Measurements from ENCODE around the gene DSCAML1.

The DSCAML1 gene

DNA sequence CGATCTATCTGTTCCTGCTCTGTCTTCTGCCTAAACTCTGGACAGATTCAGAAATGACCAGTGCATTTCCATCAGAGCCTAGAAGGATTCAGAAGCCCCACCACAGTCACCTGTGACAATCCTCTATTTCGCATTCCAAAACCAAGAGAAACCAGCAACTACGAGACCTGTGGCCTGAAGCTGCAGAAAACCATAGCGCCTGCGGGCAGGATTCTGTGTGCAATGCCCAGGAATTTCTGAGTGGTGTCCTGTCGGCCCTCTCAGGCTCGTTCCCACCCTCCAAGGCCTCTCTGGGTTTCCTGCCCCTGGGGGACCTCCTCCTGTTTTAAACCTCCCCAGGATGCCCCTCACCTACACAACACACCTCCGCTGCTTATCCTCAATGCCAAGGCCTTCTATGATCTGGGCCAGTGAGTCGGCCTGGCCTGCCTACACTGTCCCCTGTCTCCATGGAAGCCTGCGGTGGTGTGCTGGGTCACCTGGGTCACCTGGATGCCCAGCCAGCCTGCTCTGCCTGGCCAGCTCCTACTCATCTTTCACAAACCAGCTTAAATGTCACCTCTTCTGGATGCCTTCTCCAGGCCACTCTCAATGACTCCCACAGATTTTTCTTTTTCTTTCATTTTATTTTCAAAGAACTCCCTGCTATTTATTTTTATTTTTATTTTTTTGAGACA, 271.0 kb downstream of the DSCAML1 start:
- Histone ChIP-seq H3K36me3 (ENCODE audit: control insufficient read depth, insufficient read depth, low read length) (no peaks in the 10 kb centered on the region), H3K9ac (ENCODE audit: low read depth, low read length) (no peak overlapping the region), H3K27me3 (ENCODE audit: control insufficient read depth, insufficient read depth, low read length) (no peaks in the 10 kb centered on the region), H3K4me3 (ENCODE audit: low read depth, low read length) (no peak overlapping the region), H3K9me3 (ENCODE audit: control insufficient read depth, insufficient read depth, low read length) (no peaks in the 10 kb centered on the region), H3K4me1 (ENCODE audit: control insufficient read depth, insufficient read depth, low read length) (no peaks in the 10 kb centered on the region)

DNA sequence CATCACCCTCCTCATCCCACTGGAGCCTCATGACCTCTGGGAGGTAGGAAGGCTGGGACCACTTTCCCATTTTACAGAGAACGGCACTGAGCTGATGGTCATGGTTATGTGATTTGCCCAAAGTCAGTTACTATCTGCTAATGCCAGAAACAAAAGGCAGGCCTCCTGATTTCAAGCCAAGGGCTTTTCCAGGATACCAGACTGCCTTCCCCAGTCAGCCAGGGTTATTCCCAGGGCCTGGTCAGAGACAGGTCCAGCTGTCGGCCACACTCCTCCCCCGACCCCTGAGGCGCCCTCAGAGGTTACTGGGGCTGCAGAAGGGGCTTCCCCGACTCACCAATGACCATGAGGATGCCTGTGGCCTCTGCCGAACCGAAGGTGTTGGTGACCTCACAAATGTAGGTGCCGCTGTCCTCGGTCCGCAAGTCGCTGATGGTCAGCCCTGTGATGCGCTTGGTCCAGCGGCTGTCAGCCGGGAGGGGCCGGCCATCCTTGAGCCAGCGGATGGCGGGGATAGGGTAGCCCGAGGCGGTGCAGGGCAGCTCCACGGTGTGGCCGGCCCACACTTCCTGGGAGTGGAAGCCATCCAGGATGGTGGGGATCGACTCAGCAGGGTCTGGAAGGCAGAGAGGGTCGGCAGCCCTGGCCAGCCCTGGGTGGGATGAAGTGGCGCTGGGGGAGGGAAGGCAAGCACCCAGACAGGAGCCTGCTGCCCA, 272.4 kb downstream of the DSCAML1 start:
- no peaks in the 10 kb centered on the region for H3K36me3 ChIP-seq (ENCODE audit: control insufficient read depth, insufficient read depth, low read length)
- no peaks in the 10 kb centered on the region for H3K27me3 ChIP-seq (ENCODE audit: control insufficient read depth, insufficient read depth, low read length)
- H3K4me1 ChIP-seq (ENCODE audit: control insufficient read depth, insufficient read depth, low read length): no peaks in the 10 kb centered on the region
- no peak overlapping the region for H3K4me3 ChIP-seq (ENCODE audit: low read depth, low read length)
- no peak overlapping the region for H3K9ac ChIP-seq (ENCODE audit: low read depth, low read length)
- H3K9me3 ChIP-seq (ENCODE audit: control insufficient read depth, insufficient read depth, low read length): no peaks in the 10 kb centered on the region

DNA sequence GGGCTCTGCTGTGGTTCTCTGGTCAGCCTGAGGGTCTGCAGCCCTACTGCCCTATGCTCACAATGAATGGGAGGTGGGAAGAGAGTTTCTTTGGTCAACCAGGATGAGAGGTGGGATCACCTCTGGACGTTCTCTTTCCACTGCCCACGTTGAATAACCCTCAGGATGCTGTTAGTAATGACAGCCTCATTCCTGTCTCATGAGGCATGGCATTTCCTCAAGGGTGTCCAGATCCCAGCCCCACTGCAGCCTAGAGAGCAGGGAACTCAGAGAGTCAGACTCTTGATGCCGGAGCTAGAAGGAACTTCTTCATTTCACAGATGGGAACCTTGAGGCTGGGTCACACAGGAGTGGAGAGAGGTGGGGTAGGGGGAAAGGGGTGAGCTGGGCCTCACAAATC, 273.3 kb downstream of the DSCAML1 start:
- Histone ChIP-seq H3K9ac (ENCODE audit: low read depth, low read length) (no peak overlapping the region), H3K27me3 (ENCODE audit: control insufficient read depth, insufficient read depth, low read length) (no peaks in the 10 kb centered on the region), H3K9me3 (ENCODE audit: control insufficient read depth, insufficient read depth, low read length) (no peaks in the 10 kb centered on the region), H3K4me1 (ENCODE audit: control insufficient read depth, insufficient read depth, low read length) (no peaks in the 10 kb centered on the region), H3K4me3 (ENCODE audit: low read depth, low read length) (no peak overlapping the region), H3K36me3 (ENCODE audit: control insufficient read depth, insufficient read depth, low read length) (no peaks in the 10 kb centered on the region)

GRCh38 chr11:117521974-117522373, 275.0 kb downstream of the DSCAML1 start:
- no peak overlapping the region for H3K9ac ChIP-seq (ENCODE audit: low read depth, low read length)
- no peaks in the 10 kb centered on the region for H3K9me3 ChIP-seq (ENCODE audit: control insufficient read depth, insufficient read depth, low read length)
- no peaks in the 10 kb centered on the region for H3K27me3 ChIP-seq (ENCODE audit: control insufficient read depth, insufficient read depth, low read length)
- no peaks in the 10 kb centered on the region for H3K36me3 ChIP-seq (ENCODE audit: control insufficient read depth, insufficient read depth, low read length)
- no peaks in the 10 kb centered on the region for H3K4me1 ChIP-seq (ENCODE audit: control insufficient read depth, insufficient read depth, low read length)
- no peak overlapping the region for H3K4me3 ChIP-seq (ENCODE audit: low read depth, low read length)

DNA sequence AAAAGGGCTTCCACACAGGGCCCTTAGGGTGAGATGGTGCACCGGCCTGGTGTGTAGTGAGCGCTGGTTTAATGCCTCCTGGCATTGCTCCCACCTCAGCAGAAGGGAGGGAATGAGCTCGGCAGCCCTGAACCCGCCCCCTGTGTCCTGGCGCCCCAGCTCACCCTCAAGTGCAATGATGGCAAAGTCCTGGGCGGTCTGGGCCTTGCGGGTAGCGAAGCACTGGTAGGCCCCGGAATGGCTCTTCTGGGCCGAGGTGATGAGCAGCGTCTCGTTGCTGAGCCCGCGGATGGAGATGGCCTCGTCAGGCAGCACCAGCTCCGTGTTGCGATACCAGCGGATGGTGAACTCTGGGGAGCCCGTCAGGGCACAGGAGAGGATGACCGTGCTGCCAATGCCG, 276.1 kb downstream of the DSCAML1 start:
- Histone ChIP-seq H3K9me3 (ENCODE audit: control insufficient read depth, insufficient read depth, low read length) (no peaks in the 10 kb centered on the region), H3K9ac (ENCODE audit: low read depth, low read length) (no peak overlapping the region), H3K27me3 (ENCODE audit: control insufficient read depth, insufficient read depth, low read length) (no peaks in the 10 kb centered on the region), H3K4me3 (ENCODE audit: low read depth, low read length) (no peak overlapping the region), H3K36me3 (ENCODE audit: control insufficient read depth, insufficient read depth, low read length) (no peaks in the 10 kb centered on the region), H3K4me1 (ENCODE audit: control insufficient read depth, insufficient read depth, low read length) (no peaks in the 10 kb centered on the region)

DNA sequence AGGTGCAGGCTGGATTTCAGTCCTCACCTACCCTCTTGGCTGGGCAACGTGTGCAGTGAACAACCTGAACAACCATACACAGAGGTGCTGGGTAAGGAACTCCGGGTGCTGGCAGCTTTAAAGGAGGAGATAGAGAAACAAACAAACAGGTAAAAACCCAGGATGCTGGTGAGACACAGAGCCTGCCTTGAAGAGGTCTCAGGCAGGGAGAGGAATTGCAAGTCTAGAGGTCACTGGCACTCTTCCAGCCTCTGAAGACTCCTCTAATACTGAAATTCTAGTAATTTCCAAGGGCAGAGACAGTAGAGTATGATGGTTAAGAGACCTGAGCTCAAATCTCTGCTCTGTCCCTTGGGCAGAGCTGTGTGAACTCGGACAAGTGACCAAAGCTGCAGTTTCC, 276.8 kb downstream of the DSCAML1 start:
- Histone ChIP-seq H3K9ac (ENCODE audit: low read depth, low read length) (no peak overlapping the region), H3K4me3 (ENCODE audit: low read depth, low read length) (no peak overlapping the region), H3K27me3 (ENCODE audit: control insufficient read depth, insufficient read depth, low read length) (no peaks in the 10 kb centered on the region), H3K36me3 (ENCODE audit: control insufficient read depth, insufficient read depth, low read length) (no peaks in the 10 kb centered on the region), H3K4me1 (ENCODE audit: control insufficient read depth, insufficient read depth, low read length) (no peaks in the 10 kb centered on the region), H3K9me3 (ENCODE audit: control insufficient read depth, insufficient read depth, low read length) (no peaks in the 10 kb centered on the region)

- H3K9ac ChIP-seq (ENCODE audit: low read depth, low read length): no peak overlapping the region
- no peaks in the 10 kb centered on the region for H3K4me1 ChIP-seq (ENCODE audit: control insufficient read depth, insufficient read depth, low read length)
- H3K4me3 ChIP-seq (ENCODE audit: low read depth, low read length): no peak overlapping the region
- H3K9me3 ChIP-seq (ENCODE audit: control insufficient read depth, insufficient read depth, low read length): no peaks in the 10 kb centered on the region
- no peaks in the 10 kb centered on the region for H3K36me3 ChIP-seq (ENCODE audit: control insufficient read depth, insufficient read depth, low read length)
- no peaks in the 10 kb centered on the region for H3K27me3 ChIP-seq (ENCODE audit: control insufficient read depth, insufficient read depth, low read length)
These were observed 277.4 kb downstream of the DSCAML1 start for GRCh38 chr11:117519590-117519989.

DNA sequence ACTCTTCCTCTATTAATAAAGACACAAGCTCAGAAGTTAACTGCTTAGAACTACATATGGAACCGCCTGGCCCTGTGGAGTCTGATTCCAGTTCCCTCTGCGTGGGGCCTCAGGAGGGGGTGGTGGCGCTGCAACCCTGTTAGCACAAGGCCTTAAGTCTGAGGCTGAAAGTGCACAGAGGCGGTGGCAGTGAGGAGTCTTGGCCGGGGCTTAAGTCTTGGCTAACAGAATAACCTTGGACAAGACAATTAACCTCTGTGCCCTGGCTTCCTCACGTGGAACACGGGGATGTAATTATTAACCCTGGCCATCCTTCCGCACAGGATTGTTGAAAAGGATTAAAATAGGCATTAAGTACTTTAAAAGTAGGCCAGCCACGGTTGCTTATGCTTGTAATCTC, 277.8 kb downstream of the DSCAML1 start:
- H3K36me3 ChIP-seq (ENCODE audit: control insufficient read depth, insufficient read depth, low read length): no peaks in the 10 kb centered on the region
- H3K27me3 ChIP-seq (ENCODE audit: control insufficient read depth, insufficient read depth, low read length): no peaks in the 10 kb centered on the region
- no peaks in the 10 kb centered on the region for H3K9me3 ChIP-seq (ENCODE audit: control insufficient read depth, insufficient read depth, low read length)
- no peaks in the 10 kb centered on the region for H3K4me1 ChIP-seq (ENCODE audit: control insufficient read depth, insufficient read depth, low read length)
- no peak overlapping the region for H3K4me3 ChIP-seq (ENCODE audit: low read depth, low read length)
- H3K9ac ChIP-seq (ENCODE audit: low read depth, low read length): no peak overlapping the region

GRCh38 chr11:117518455-117518854, 278.6 kb downstream of the DSCAML1 start:
- Histone ChIP-seq H3K27me3 (ENCODE audit: control insufficient read depth, insufficient read depth, low read length) (no peaks in the 10 kb centered on the region), H3K36me3 (ENCODE audit: control insufficient read depth, insufficient read depth, low read length) (no peaks in the 10 kb centered on the region), H3K4me1 (ENCODE audit: control insufficient read depth, insufficient read depth, low read length) (no peaks in the 10 kb centered on the region), H3K9ac (ENCODE audit: low read depth, low read length) (no peak overlapping the region), H3K9me3 (ENCODE audit: control insufficient read depth, insufficient read depth, low read length) (no peaks in the 10 kb centered on the region), H3K4me3 (ENCODE audit: low read depth, low read length) (no peak overlapping the region)

GRCh38 chr11:117517097-117517496, 279.9 kb downstream of the DSCAML1 start:
- no peaks in the 10 kb centered on the region for H3K36me3 ChIP-seq (ENCODE audit: control insufficient read depth, insufficient read depth, low read length)
- H3K4me1 ChIP-seq (ENCODE audit: control insufficient read depth, insufficient read depth, low read length): no peaks in the 10 kb centered on the region
- H3K9me3 ChIP-seq (ENCODE audit: control insufficient read depth, insufficient read depth, low read length): no peaks in the 10 kb centered on the region
- H3K27me3 ChIP-seq (ENCODE audit: control insufficient read depth, insufficient read depth, low read length): no peaks in the 10 kb centered on the region
- H3K9ac ChIP-seq (ENCODE audit: low read depth, low read length): no peak overlapping the region
- H3K4me3 ChIP-seq (ENCODE audit: low read depth, low read length): no peak overlapping the region

DNA sequence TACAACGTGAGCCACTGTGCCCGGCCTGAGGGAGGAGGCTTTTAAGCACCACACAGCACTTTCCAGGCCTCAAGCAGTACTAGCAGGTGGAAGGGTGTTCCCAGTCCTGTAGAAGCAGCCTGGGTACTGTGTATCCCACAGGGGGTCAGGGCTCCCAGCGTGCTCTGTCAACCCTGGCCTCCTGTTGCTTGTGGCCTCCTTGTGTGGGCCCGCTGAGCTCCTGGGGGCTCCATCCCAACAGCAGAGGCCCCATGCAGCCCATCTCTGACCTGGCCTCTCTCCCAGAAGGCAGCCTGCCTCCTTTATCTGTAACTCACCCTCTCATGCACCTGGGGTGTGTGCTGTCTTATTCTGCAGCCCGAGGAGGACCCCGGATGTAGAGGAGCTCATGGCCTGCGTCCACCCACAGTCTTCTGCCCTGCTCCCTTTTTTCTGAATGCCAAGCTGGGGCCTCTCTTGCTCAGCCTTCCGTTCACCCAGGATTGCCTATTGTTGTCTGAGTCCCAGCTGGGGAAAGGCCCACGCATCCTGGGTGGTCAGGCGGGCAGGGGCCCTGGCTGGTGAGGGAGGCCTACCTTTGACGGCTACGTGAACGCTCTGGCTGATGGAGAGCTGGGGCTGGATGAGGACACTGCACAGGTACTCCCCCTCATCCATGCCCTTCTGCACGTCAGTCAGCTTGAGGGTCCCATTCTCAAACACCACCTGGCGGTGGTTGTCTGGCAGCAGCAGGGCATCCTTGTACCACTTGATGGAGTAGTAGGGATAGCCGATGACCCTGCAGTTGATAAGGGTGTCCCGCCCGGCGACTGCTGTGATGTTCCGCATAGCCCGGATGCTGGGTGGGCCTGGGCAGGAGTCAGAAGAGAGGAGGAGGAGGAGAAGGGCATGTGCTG, 280.9 kb downstream of the DSCAML1 start:
- Histone ChIP-seq H3K4me3 (ENCODE audit: low read depth, low read length) (no peak overlapping the region), H3K36me3 (ENCODE audit: control insufficient read depth, insufficient read depth, low read length) (no peaks in the 10 kb centered on the region), H3K4me1 (ENCODE audit: control insufficient read depth, insufficient read depth, low read length) (no peaks in the 10 kb centered on the region), H3K9me3 (ENCODE audit: control insufficient read depth, insufficient read depth, low read length) (no peaks in the 10 kb centered on the region), H3K9ac (ENCODE audit: low read depth, low read length) (no peak overlapping the region), H3K27me3 (ENCODE audit: control insufficient read depth, insufficient read depth, low read length) (no peaks in the 10 kb centered on the region)

Data from iPS-15b (cell line).